Posterior vena cava (tissue), 2 donors: Measurements from ENCODE around the gene SFTPB. TPM values are rescaled to one million over a fixed set of nuclear protein-coding genes. Genes with fewer than 3 reads are reported as not detected.
A peak's percentile ranks its signal among the peaks of the same experiment; 100 is the strongest.
"Not testable (repeated sequence)": the region's sequence is repeated elsewhere in the genome, so short reads cannot be mapped to it uniquely, and the experiment has no call there.

Source experiments
- DNase-seq: peaks from one replicate; pipeline ENCODE4 v3.0.0-alpha.2; 2020; ENCODE audit warnings: low spot score
- intact Hi-C, 2 donors: fragments of 100-400 bp; cut with DNase I; formaldehyde crosslinking; loops; one replicate each; pipeline versions ENCODE4 v1.14.1 to v1.14.2; 2022 to 2023
- long read RNA-seq, 2 donors: library from polyadenylated mRNA; unstranded; transcript quantifications; one replicate each; pipeline ENCODE4 v2.0.0, GENCODE V29; 2020 to 2021
- total RNA-seq, 2 donors: library from RNA; stranded (reverse); fragmentation: NEBNext Ultra II Directional; extraction: Animal tissue kit (Norgen Biotek cat#: 25700); gene quantifications; one replicate each; pipeline ENCODE4 v1.2.1, GENCODE V29; 2021
- donor health status: DM: yes; HTN: yes; CAD: no.
- donor health status: DM: yes; HTN: yes; CAD: no.

The SFTPB gene
- total RNA-seq, result 1 to 10 TPM in 1 of 2 donors, not detected in 1; 1.7 TPM
- long read RNA-seq, donor 1, result 0 reads
- long read RNA-seq, donor 2, partial matches to known transcripts, result 0 of 1 reads
- long read RNA-seq, donor 2, other reads (novel, unspliced or antisense), result 1 of 1 reads

DNA sequence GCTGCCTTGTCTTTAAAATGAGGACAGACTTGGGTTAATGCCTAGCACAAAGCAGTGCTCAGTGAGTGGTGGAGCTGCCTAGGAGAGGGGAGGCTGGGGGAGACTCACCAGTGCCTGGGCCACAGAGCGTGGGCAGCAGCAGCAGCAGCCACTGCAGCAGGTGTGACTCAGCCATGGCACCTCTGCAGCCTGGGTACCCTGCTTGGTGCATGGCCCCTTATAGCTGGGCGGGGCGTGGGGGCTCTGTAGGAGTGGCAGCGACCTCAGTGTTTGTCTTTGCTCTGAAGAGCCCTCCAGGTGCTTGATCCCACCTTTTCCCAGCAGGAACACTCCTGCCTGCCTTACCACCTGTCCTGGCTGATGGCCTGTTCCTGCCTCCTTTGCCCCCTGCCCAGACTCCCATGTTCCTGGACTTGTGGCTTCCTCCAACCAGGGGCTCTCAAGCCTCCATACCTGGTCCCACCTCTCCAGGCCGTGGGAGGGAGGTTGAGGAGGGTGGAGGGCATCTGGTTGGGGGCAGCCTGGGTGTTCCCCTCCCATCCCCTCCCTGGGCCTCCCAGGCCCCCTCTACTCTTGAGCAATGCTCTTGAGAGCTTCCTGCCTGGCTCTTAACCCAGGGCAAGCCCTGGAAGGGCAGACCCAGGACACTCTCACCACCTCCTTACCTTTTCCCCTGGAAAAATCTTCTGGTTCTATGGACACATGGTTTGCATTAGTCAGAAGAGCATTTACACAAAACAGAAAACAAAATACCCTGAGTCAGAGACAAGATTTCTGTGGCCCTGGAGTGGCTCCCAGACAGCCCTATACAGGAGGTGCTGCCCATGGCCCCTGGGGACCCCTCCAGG is at the start of gene SFTPB:
SFTPB (minus strand) TSS at position 191 of the 848 bp plus-strand sequence; CDS start at position 175, 16 bp downstream.
- intact Hi-C loops, result no loop called here
- DNase-seq, result no peak

DNA sequence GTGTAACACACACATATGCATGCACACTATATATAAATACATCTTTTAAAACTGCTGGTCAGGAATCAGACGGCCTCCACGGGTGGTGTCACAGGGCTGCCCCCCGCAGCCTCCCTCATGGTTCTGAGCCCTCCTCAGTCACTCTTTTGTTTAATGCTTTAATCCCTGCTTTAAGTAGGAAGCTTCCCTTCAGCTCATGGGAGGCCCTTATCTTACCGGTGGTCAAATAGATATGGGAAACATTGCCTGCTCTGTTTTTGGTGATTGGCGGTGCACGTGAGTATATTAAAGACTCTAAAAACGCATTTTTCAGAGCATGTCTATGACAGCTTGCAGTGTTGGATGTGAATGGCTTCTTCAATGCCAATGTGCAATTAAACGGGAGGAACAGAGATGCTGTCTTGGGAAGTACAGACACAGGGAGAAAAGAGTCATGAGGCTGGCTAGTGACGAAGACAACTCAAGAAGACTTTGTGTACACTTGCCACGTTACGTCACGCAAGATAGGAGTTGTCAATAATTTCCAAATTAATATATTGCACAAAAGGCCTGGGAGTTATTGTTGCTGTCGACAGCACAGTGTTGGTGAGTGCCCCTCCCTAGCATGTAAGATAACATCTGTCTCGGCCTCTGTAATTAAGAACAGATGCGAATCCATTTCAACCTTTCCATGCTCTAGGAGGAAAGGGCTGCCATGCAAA is 49.5 kb upstream of the SFTPB start:
- intact Hi-C loops, result no loop called here
- DNase-seq, result no peak

DNA sequence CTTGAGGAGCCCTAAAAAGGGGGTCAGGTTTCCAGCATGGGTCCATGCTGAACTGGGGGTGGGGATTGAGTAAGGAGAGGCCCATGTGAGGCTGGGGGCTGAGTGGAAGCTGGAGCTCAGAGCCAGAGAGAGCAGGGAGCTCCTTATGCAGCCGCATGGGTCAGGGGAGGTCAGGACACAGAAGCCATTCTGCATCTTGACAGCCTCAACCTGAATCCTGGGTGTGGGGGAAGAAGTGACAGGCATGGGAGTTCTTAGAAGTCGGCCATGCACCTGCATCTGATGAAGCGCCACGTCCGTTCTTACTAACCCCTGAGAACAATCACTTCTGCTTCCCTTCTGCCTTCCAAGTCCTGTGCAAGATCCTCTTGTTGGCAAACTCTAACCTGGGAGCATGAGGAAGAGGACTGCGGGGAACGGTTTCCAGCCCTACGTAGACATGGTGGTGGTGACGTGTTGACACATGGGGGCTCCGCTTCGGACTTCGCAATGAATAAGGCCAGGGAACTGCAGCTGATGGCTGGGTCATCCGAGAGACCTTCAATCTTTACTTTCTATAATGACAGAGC is 48.4 kb upstream of the SFTPB start:
- no peak for DNase-seq
- intact Hi-C loops, result no loop called here

DNA sequence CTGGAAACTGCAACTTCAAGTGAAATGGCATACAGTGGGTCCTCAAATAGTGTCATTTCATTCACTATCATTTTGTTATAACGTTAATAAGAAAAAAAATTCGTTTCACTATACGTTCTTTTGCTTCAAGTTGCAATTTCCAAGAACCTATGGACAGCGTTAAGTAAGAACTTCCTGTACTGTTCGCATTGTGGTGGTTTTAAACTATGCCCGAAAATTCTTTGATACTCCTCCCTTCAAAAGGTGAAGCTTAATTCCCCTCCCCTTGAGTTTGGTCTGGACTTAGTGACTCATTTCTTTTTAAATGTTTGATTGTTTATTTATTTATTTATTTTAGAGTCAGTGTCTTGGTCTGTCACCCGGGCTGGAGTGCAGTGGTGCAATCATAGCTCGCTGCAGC is 46.8 kb upstream of the SFTPB start:
- intact Hi-C loops, result no loop called here

DNA sequence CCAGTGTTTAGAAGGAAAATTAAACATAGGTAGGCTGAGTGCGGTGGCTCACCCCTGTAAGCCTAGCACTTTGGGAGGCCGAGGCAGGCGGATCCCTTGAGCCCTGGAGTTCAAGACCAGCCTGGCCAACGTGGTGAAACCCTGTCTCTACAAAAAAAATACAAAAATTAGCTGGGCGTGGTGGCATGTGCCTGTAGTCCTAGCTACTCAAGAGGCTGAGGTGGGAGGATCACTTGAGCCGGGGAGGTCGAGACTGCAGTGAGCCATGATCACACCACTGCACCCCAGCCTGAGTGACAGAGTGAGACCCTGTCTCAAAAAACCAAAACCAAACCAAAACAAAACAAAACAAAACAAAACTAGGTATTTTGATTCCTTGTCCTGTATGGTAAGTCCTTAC is 46.4 kb upstream of the SFTPB start:
- intact Hi-C loops, DNase-seq: not testable (repeated sequence)

More for the DNA sequence above, 46.8 kb upstream of the SFTPB start:
- no peak for DNase-seq

DNA sequence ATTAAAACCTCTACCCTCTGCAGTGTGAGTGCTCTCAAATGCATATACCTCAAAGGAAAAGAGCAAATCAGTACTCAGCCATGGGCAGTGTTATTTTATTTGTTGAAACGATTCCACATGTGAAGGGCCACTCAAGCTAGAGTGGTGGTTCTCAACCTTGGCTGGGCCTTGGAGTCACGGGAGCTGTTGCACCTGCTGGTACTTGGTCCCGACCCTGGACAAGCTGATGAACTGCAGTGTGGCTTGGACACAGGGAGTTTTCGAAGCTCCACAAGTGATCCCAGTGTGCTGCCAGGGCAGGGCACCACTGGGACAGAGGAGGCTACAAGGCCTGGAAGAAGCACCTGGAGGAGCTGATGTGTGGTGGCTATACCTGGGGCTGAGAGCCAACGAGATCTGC is 45.8 kb upstream of the SFTPB start:
- DNase-seq, result no peak
- intact Hi-C loops, result no loop called here

DNA sequence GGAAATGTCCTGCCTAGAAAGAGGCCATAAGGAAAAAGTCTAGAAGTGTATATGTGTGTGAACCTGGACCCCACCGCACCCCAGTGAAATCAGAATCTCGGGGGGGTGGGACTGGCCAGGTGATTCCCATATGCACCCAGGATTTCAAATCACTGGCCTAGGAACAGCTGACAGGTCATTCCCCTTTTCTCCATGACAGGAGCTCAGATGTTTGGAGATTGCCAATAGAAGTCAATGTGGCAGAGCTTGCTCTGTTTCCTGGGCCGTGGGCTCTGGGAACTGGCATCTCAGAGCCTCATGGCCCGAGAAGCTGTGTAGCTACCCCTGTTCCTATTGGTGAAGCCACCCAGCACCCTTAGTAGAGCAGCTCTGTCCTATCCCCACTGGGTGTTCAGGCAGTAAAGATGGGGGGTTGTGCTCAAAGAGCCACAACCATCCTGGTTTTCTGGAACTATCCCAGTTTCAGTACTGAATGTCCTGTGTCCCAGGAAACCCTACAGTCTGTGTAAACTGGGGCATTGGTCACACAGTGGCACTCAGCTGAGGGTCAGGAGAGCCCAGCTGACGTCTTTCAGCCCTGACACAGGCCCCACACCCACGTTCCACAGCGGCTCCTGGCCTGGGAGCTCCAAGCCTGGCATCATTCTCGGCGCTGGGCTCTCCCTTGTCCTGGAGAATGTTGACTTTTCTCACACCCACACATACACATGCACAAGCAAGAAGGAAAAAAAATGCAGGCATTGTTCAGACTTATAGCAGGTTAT is 45.0 kb upstream of the SFTPB start:
- no peak for DNase-seq

DNA sequence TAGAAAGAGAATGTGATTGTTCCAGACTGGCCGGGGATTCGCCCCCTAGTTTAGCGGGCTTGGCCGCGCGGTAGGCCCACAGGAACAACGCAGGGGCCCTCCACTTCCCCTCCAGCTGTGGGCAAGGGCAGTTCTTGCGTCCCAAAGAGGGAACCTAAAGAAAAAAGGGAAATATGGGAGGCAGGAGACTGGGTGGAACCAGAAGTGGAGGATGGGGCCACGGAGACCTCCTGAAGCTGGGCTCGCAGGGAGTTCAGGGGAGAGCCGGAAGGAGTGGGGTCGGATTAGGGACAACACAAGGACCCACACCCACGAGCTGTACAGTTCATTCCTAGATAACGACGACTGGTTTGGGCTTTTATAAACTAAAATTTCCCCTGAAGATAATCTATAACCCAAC is 44.3 kb upstream of the SFTPB start:
- DNase-seq, result no peak
- intact Hi-C loops, result no loop called here

More for the DNA sequence above, 45.0 kb upstream of the SFTPB start:
- intact Hi-C loops, result no loop called here

DNA sequence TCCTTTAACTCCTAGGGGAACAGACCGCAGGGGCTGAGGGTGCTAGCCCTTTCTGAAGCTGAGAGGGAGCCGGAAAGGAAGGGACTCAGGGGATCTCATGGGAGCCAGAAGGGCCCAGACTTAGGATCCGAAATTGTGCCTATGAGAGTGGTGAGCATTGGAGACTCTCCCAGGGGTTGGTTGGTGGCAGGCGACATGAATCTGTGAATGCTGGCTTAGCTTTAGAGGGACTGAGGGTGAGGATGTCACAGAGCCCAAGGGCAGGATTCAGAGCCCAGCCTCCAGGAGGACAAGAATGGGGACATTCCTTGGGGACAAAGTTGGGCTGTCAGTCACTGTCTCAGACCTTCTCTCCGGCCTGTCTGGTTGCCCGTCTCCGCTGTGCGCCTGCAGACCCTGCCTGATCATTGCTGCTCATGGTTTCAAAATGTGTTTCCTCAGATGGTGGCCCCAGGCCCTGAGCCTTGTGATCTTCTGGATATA is 43.6 kb upstream of the SFTPB start:
- DNase-seq, result no peak
- intact Hi-C loops, result no loop called here

DNA sequence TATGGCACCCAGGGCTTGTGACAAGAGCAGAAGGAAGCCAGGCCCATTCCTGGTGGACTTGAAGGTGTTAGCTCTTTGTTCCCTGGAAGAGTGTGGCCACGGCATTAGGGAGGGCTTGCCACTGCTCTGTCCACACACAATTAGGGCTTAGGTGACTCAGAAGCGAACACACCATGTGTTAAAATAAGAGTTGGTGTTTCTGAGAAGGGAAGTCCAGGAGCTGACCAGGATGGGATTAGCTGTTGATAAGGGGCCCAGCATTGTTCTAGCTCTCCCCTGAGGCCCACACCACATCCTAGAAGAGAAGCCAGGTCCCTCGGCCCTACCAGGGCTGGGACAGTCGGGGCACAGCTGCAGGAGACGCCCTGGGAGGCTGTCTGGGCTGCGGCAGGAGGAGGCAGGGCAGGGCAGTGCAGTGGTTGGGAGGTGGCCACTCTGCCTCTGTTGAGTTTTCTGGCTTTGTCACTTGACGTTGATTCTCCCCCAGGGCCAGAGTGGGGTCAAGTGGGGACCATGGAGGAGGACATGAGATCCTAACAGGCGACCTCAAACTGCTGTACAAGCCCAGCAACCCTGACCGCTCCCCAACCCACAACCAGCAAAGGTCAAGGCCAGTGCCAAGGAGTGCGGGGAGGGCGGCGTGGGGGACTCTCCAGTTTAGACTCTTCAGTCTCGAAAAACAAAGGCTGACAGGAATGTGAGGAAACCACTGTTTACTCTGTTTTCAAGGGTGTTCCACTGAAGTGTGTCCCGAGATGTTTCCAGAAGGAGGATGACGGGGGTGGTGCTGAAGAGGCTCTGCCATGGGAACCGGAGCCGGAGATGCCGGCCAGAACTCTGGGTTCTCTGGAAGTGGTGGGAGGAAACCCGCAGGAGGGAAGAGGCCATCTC is 42.9 kb upstream of the SFTPB start:
- intact Hi-C loops, result no loop called here
- DNase-seq, result no peak

DNA sequence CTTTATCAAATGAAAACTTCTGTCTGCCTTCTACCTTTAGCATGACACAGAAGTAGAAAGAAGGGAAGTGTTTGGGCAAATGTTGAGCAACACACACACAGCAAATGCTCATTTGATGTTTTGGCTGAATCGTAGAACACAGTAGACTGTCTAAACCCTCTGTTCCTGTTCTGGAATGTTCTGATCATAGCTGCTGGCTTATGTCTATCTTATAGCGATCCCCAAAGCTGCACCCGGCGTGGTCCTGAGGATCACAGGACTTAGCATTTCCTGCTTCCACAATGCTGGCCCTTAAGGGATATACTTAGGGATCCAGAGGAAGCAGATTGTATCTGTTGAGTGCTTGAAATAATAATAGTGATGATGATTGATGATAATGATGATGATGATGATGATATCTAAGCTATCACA is 41.4 kb upstream of the SFTPB start:
- intact Hi-C loops, result loop anchor here (5.0 kb wide), 1 partner anchor 72 kb away; no protein-coding TSS in a partner anchor
- no peak for DNase-seq

DNA sequence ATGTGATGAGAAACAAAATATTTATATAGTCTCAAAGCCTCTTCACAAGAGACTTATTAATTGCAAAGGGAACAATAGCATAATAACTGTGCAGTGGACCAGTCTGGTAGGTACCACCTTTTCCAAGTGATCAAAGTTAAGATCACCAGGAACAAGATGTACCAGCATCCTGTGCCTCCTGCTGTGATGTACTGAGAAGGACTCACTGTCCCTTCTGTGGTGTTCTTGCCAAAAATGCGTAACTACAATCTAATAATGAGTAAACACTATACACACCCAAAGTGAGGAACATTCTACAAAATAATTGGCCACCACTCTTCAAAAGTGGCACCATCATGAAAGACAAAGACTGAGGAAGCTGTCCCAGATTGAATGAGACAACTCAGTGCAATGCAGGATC is 40.6 kb upstream of the SFTPB start:
- DNase-seq, result no peak
- intact Hi-C loops, result loop anchor here (5.0 kb wide), 1 partner anchor 71 kb away; no protein-coding TSS in a partner anchor

DNA sequence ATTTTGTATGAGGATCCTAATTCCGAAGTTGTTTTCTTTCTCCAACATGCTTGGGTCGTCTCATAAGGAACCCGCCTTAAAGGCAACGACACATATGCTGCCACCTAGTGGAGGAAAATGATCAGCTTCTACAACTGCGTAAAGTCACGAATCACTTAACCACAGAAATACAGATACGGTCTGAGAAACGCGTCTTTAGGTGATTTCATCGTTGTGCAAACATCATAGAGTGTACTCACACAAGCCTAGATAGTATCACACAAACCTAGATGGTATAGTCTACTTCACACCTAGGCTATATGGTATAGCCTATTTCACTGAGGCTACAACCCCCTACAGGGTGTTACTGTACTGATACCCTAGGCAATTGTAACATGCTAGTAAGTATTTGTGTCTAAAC is 39.3 kb upstream of the SFTPB start:
- no peak for DNase-seq
- intact Hi-C loops, result loop anchor here (5.0 kb wide), 1 partner anchor 70 kb away; no protein-coding TSS in a partner anchor

DNA sequence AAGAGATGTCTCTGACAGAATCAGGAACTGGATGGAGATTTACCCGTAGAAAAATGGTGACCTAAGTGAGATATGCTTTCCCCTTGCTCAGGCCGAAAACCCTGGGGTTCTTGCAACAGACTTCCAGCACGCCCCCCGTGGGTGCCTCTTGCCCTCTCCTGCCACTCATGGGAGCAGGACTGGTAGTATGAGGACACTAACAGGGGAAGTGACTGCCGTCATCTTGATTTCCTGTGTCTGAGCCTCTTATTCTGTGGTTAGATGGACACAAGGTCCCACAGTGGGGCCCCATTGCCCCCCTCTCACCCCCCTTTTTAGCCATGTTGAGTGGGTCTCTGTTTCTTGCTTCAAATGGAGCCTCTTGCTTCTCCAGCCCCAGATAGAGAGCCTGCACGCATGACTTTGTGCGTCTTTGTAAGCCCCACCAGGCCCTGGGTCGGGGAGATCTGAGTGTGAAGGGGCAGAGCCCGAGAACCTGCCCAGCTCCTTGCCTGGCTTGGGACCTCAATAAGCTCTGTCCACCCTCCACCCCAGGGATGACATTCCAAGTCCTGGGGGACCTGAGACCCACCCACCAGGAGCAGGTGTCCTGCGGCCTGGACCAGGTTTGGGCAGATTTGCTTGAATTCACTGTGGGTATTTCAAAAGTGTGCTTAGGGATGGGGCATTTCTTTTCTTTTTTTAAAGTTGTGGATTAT is 38.7 kb upstream of the SFTPB start:
- peak; percentile 89 for DNase-seq
- intact Hi-C loops, result loop anchor here (5.0 kb wide), 1 partner anchor 69 kb away; no protein-coding TSS in a partner anchor

DNA sequence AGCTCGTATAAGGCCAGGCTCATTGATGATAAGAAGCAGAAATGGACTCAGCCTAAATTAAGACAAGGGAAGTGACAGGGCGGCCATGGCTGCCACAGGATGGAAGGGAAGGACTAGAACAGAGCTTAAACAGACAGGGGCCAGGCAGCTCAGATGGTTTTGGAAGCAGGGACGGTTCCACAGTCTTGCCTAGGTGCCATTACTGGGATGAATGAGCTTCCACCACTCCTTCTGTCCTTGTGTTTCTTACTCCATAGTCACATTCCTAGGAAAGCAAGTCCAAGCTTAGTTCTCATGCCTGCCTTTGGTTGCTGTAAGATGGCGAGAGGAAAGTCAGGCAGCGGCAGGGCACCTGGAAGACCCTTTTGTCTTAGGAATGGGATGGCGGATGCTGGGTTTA is 38.1 kb upstream of the SFTPB start:
- DNase-seq, result no peak
- intact Hi-C loops, result loop anchor here (5.0 kb wide), 1 partner anchor 69 kb away; no protein-coding TSS in a partner anchor

DNA sequence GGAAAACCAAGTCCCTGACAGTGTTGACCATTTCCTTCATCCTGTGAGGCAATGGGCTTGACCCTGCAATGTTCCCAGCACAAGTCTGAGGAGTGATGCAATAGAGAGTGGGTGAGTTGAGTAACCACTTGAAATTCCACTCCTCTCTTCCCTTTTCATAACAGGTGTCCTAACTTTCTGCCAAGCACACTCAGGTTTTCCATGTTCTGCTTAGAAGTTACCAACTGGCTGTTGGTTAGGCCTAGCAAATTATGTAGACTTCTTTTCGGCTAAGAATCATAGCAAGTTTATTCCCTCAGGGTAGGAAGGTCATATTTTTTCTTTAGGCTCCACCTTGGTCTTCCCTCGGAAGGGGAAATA is 37.7 kb upstream of the SFTPB start:
- intact Hi-C loops, result loop anchor here (5.0 kb wide), 1 partner anchor 68 kb away; no protein-coding TSS in a partner anchor
- no peak for DNase-seq
